ENCODE measurements around the gene NKX2-1.

GRCh38 chr14:36503771-36504741, 16.0 kb downstream of the NKX2-1 start:
- TF ChIP-seq, protein P1, sequence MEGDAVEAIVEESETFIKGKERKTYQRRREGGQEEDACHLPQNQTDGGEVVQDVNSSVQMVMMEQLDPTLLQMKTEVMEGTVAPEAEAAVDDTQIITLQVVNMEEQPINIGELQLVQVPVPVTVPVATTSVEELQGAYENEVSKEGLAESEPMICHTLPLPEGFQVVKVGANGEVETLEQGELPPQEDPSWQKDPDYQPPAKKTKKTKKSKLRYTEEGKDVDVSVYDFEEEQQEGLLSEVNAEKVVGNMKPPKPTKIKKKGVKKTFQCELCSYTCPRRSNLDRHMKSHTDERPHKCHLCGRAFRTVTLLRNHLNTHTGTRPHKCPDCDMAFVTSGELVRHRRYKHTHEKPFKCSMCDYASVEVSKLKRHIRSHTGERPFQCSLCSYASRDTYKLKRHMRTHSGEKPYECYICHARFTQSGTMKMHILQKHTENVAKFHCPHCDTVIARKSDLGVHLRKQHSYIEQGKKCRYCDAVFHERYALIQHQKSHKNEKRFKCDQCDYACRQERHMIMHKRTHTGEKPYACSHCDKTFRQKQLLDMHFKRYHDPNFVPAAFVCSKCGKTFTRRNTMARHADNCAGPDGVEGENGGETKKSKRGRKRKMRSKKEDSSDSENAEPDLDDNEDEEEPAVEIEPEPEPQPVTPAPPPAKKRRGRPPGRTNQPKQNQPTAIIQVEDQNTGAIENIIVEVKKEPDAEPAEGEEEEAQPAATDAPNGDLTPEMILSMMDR (IDR thresholded peaks at IDR 0.05), result no peak
- no peak for TF ChIP-seq POLR2A (IDR thresholded peaks at IDR 0.05)

All from testis (tissue), 2 donors.